Measurements from ENCODE around the gene DKKL1. TPM values are rescaled to one million over a fixed set of nuclear protein-coding genes. Genes with fewer than 3 reads are reported as not detected.

Gene DKKL1
- total and polyA plus RNA-seq, 7 donors: 0.17 to 3.6 (median 1.9) TPM; not detected in 3

GRCh38 chr19:49382639-49383038 lies 19.0 kb downstream of the DKKL1 start:
- intact Hi-C loops (cut with DNase I): no loop called here
- Histone ChIP-seq H3K36me3 (no peaks in the 10 kb centered on the region), H3K27ac (no peak overlapping the region), H3K9me3 (peaks cover 0 to 11% (median 3%) of the 10 kb centered on the region in 4 donors), H3K4me3 (no peak overlapping the region), H3K27me3 (peaks cover 0 to 5% (median 0%) of the 10 kb centered on the region in 3 donors), H3K4me1 (no peaks in the 10 kb centered on the region)
- no peak for DNase-seq
- TF ChIP-seq CTCF (IDR thresholded peaks at IDR 0.05) (no peak), EP300 (IDR thresholded peaks at IDR 0.05) (no peak), POLR2AphosphoS5 (IDR thresholded peaks at IDR 0.05) (no peak), POLR2A (IDR thresholded peaks at IDR 0.05) (no peak)
- 90 to 92% methylated on average over 5 of the region's 5 CpGs for WGBS, 2 donors

- TF ChIP-seq EP300 (IDR thresholded peaks at IDR 0.05): no peak
- TF ChIP-seq CTCF (IDR thresholded peaks at IDR 0.05): no peak
- no peak for TF ChIP-seq POLR2A (IDR thresholded peaks at IDR 0.05)
- TF ChIP-seq POLR2AphosphoS5 (IDR thresholded peaks at IDR 0.05): no peak
- Histone ChIP-seq H3K4me1 (peaks cover 0 to 3% (median 0%) of the 10 kb centered on the region in 4 donors), H3K27ac (no peak overlapping the region), H3K9me3 (peaks cover 0 to 11% (median 3%) of the 10 kb centered on the region in 4 donors), H3K27me3 (peaks cover 0 to 13% (median 0%) of the 10 kb centered on the region in 3 donors), H3K36me3 (no peaks in the 10 kb centered on the region), H3K4me3 (no peak overlapping the region)
- WGBS, 2 donors: 34 to 92% methylated on average over 1 of the region's 1 CpG
- intact Hi-C loops (cut with DNase I): no loop called here
- no peak for DNase-seq
Measured at GRCh38 chr19:49383599-49383998, 19.9 kb downstream of the DKKL1 start.

- intact Hi-C loops (cut with DNase I): no loop called here
- Histone ChIP-seq H3K4me1 (peaks cover 0 to 3% (median 0%) of the 10 kb centered on the region in 4 donors), H3K27me3 (peaks cover 0 to 29% (median 0%) of the 10 kb centered on the region in 3 donors), H3K4me3 (peak within 1 kb of the TSS in 2 of 4 donors; percentile 12 to 16), H3K9me3 (peaks cover 0 to 3% (median under 1%) of the 10 kb centered on the region in 4 donors), H3K27ac (no peak within 1 kb of the TSS), H3K36me3 (no peaks in the 10 kb centered on the region)
- WGBS, 2 donors: 54 to 56% methylated on average over 40 of the region's 40 CpGs
- TF ChIP-seq CTCF (IDR thresholded peaks at IDR 0.05): no peak
- TF ChIP-seq EP300 (IDR thresholded peaks at IDR 0.05): no peak
- no peak for TF ChIP-seq POLR2A (IDR thresholded peaks at IDR 0.05)
- TF ChIP-seq POLR2AphosphoS5 (IDR thresholded peaks at IDR 0.05): no peak
- peak; percentile 77 for DNase-seq
Measured at GRCh38 chr19:49387936-49388372, 24.3 kb downstream of the DKKL1 start, which contains the start of gene KASH5. KASH5 (plus strand) TSS chr19:49388249; CDS start chr19:49390884, 2,635 bp downstream.

- Histone ChIP-seq H3K36me3 (no peaks in the 10 kb centered on the region), H3K27me3 (peaks cover 0 to 36% (median 7%) of the 10 kb centered on the region in 3 donors), H3K4me3 (no peak overlapping the region), H3K4me1 (peaks cover 0 to 3% (median 0%) of the 10 kb centered on the region in 4 donors), H3K9me3 (no peaks in the 10 kb centered on the region), H3K27ac (no peak overlapping the region)
- no peak for TF ChIP-seq POLR2AphosphoS5 (IDR thresholded peaks at IDR 0.05)
- no peak for TF ChIP-seq CTCF (IDR thresholded peaks at IDR 0.05)
- TF ChIP-seq POLR2A (IDR thresholded peaks at IDR 0.05): no peak
- no peak for TF ChIP-seq EP300 (IDR thresholded peaks at IDR 0.05)
- WGBS, 2 donors: 81 to 91% methylated on average over 20 of the region's 20 CpGs
- intact Hi-C loops (cut with DNase I): no loop called here
- no peak for DNase-seq
Measured at GRCh38 chr19:49389406-49389805, 25.7 kb downstream of the DKKL1 start.
